A549 (cell line): ENCODE data around the gene POLRMT. TPM values are rescaled to one million over a fixed set of nuclear protein-coding genes. Genes with fewer than 3 reads are reported as not detected.

Source experiments
- ATAC-seq, 2 experiments: fragments of 200-7000 bp in 1 of 2; fragments of >200 bp in 1 of 2; cut with Nextera tagmentation in 1 of 2; cut with Tn5 transposase in 1 of 2; 3 replicates each; pipeline versions ENCODE4 v1.8.0 to v1.9.1; 2018 to 2020; ENCODE audit warnings: mild to moderate bottlenecking in 1 of 2, moderate library complexity in 1 of 2
- CTCF ChIA-PET: fragments of 300-600 bp; sonication (Branson Sonifier 250); formaldehyde crosslinking; extraction: SDS; loops from one replicate; lab custom pipeline; 2021; ENCODE audit warnings: antibody characterized with exemption, inconsistent platforms; lab: Yijun Ruan, JAX
- POLR2A ChIA-PET: fragments of 350-600 bp; formaldehyde crosslinking; extraction: SDS; loops from one replicate; lab custom pipeline; 2021; ENCODE audit warnings: antibody characterized with exemption, inconsistent platforms; lab: Yijun Ruan, JAX
- DNase-seq, 2 experiments: peaks; one replicate each; pipeline versions ENCODE4 v3.0.0 to v3.0.0-alpha.2; 2011 to 2016; ENCODE audit warnings: low read depth in 1 of 2, low spot score in 1 of 2
- FAIRE-seq: peaks from 2 replicates; lab custom pipeline; 2011; peaks lifted over from hg19 to GRCh38; lab: Jason Lieb, UNC
- H3K27ac ChIP-seq, 2 experiments: fragments of >200 bp; sonication (Bioruptor Twin); formaldehyde crosslinking; 3 replicates each; pipeline ENCODE4 v1.5.1; 2016 to 2017
- H3K4me1 ChIP-seq: fragments of >200 bp; sonication (Bioruptor Twin); formaldehyde crosslinking; 3 replicates; pipeline ENCODE4 v1.6.1; 2016
- H3K4me2 ChIP-seq: fragments of >200 bp; sonication (Bioruptor Twin); formaldehyde crosslinking; 3 replicates; pipeline ENCODE4 v1.6.1; 2016
- H3K4me3 ChIP-seq: fragments of >200 bp; sonication (Bioruptor Twin); formaldehyde crosslinking; 3 replicates; pipeline ENCODE4 v1.5.1; 2016
- H3K9me3 ChIP-seq: fragments of >200 bp; sonication (Bioruptor Twin); formaldehyde crosslinking; 3 replicates; pipeline ENCODE4 v1.6.1; 2016
- BCL3 ChIP-seq: fragments of >200 bp; sonication (Bioruptor Twin); formaldehyde crosslinking; IDR thresholded peaks from 3 replicates; pipeline ENCODE4 v1.6.1; 2016
- BHLHE40 ChIP-seq: IDR thresholded peaks from 2 replicates; pipeline ENCODE4 v1.6.1; 2012; ENCODE audit warnings: low read depth, low read length, inconsistent platforms
- CBX2 ChIP-seq: fragments of 200-600 bp; sonication (generic); IDR thresholded peaks from 2 replicates; pipeline ENCODE4 v1.6.1; 2016; ENCODE audit warnings: low read depth, mild to moderate bottlenecking, borderline replicate concordance
- CHD4 ChIP-seq: fragments of 200-600 bp; sonication (generic); IDR thresholded peaks from 2 replicates; pipeline ENCODE4 v1.6.1; 2016; ENCODE audit warnings: antibody characterized with exemption, mild to moderate bottlenecking, borderline replicate concordance
- E2F6 ChIP-seq: IDR thresholded peaks from 2 replicates; pipeline ENCODE4 v1.6.1; 2012; ENCODE audit warnings: low read depth, borderline replicate concordance
- EP300 ChIP-seq, 2 experiments: fragments of >200 bp; sonication (Bioruptor Twin); formaldehyde crosslinking; IDR thresholded peaks; 2 replicates in 1 of 2; 3 replicates in 1 of 2; pipeline ENCODE4 v1.6.1; 2016 to 2017
- FOSB ChIP-seq: fragments of 250-450 bp; sonication (Bioruptor Pico); IDR thresholded peaks from 2 replicates; pipeline ENCODE4 v1.5.0; 2020; ENCODE audit warnings: mild to moderate bottlenecking, moderate library complexity
- FOSL2 ChIP-seq, 2 experiments: fragments of 450-650 bp in 1 of 2; fragments of >200 bp in 1 of 2; sonication (Bioruptor Twin) in 1 of 2; formaldehyde crosslinking; IDR thresholded peaks; 2 replicates each; pipeline versions ENCODE4 v1.5.0 to v1.6.1; 2016 to 2020; ENCODE audit warnings: mild to moderate bottlenecking in 1 of 2, moderate library complexity in 1 of 2
- HDAC2 ChIP-seq: fragments of 200-600 bp; sonication (generic); IDR thresholded peaks from 2 replicates; pipeline ENCODE4 v1.6.1; 2016
- HES2 ChIP-seq: fragments of >200 bp; sonication (Bioruptor Twin); formaldehyde crosslinking; IDR thresholded peaks from 2 replicates; pipeline ENCODE4 v1.6.1; 2016
- HOXA7 ChIP-seq: fragments of 250-450 bp; sonication (Bioruptor Pico); IDR thresholded peaks from 2 replicates; pipeline ENCODE4 v1.5.0; 2020; ENCODE audit warnings: mild to moderate bottlenecking, moderate library complexity
- HOXB13 ChIP-seq: fragments of 250-450 bp; sonication (Bioruptor Pico); IDR thresholded peaks from 2 replicates; pipeline ENCODE4 v1.5.0; 2020; ENCODE audit warnings: low read depth, mild to moderate bottlenecking, moderate library complexity
- HOXB5 ChIP-seq: fragments of 250-450 bp; sonication (Bioruptor Pico); IDR thresholded peaks from 2 replicates; pipeline ENCODE4 v1.5.0; 2020; ENCODE audit warnings: mild to moderate bottlenecking, moderate library complexity
- JUN ChIP-seq, 2 experiments: fragments of >200 bp; sonication (Bioruptor Twin); formaldehyde crosslinking; IDR thresholded peaks; 2 replicates in 1 of 2; 3 replicates in 1 of 2; pipeline ENCODE4 v1.6.1; 2016 to 2017
- JUNB ChIP-seq: fragments of >200 bp; sonication (Bioruptor Twin); formaldehyde crosslinking; IDR thresholded peaks from 2 replicates; pipeline ENCODE4 v1.6.1; 2016
- MAX ChIP-seq: IDR thresholded peaks from 2 replicates; pipeline ENCODE4 v1.6.1; 2012
- MYC ChIP-seq: IDR thresholded peaks from 2 replicates; pipeline ENCODE4 v1.6.1; 2012; ENCODE audit warnings: mild to moderate bottlenecking, inconsistent platforms, low read length, improper control_type of control experiment, borderline replicate concordance
- PBX3 ChIP-seq: IDR thresholded peaks from 2 replicates; pipeline ENCODE4 v1.6.1; 2012
- PHF8 ChIP-seq: fragments of 200-600 bp; sonication (generic); IDR thresholded peaks from 2 replicates; pipeline ENCODE4 v1.6.1; 2016; ENCODE audit warnings: low read depth, mild to moderate bottlenecking, antibody characterized with exemption, moderate library complexity, borderline replicate concordance
- POLR2A ChIP-seq: IDR thresholded peaks from 2 replicates; pipeline ENCODE4 v1.6.1; 2012; ENCODE audit warnings: mild to moderate bottlenecking, low read length
- RARB ChIP-seq: fragments of 250-450 bp; sonication (Bioruptor Pico); IDR thresholded peaks from 2 replicates; pipeline ENCODE4 v1.8.0; 2021; ENCODE audit warnings: mild to moderate bottlenecking, moderate library complexity
- SMC3 ChIP-seq: fragments of >200 bp; sonication (Bioruptor Twin); formaldehyde crosslinking; IDR thresholded peaks from 3 replicates; pipeline ENCODE4 v1.6.1; 2018; ENCODE audit warnings: inconsistent platforms
- TFCP2L1 ChIP-seq: fragments of 250-450 bp; sonication (Bioruptor Pico); IDR thresholded peaks from 2 replicates; pipeline ENCODE4 v1.5.0; 2021; ENCODE audit warnings: mild to moderate bottlenecking
- ZC3H11A ChIP-seq: fragments of 450-650 bp; IDR thresholded peaks from 2 replicates; pipeline ENCODE4 v1.6.1; 2014; ENCODE audit warnings: antibody characterized with exemption, mild to moderate bottlenecking
- ZFP36 ChIP-seq: fragments of 450-650 bp; IDR thresholded peaks from 2 replicates; pipeline ENCODE4 v1.6.1; 2014; ENCODE audit warnings: borderline replicate concordance; ENCODE audit not compliant: partially characterized antibody
- ZSCAN20 ChIP-seq: fragments of 250-450 bp; sonication (Bioruptor Pico); IDR thresholded peaks from 2 replicates; pipeline ENCODE4 v1.8.0; 2022; ENCODE audit warnings: mild to moderate bottlenecking, moderate library complexity
- WGBS: methylation state at CpG from one replicate; pipeline ENCODE4 v1.1.6; 2017; ENCODE audit errors: missing lambda C conversion rate; 5-methylcytosine and 5-hydroxymethylcytosine counted together
- polyA plus RNA-seq, 4 experiments: library from polyadenylated mRNA; depleted of rRNA in 3 of 4; stranded (reverse); fragments of >200 nt; fragmentation: RNase III in 1 of 4; extraction: RNeasy Plus Mini Kit Qiagen cat#74134 plus additional on column Dnase treatment in 1 of 4; gene quantifications; 2 replicates in 3 of 4; 3 replicates in 1 of 4; pipeline ENCODE4 v1.2.3, GENCODE V29; 2011 to 2017

Gene POLRMT
- polyA plus RNA-seq, 2 of the 4 experiments (the other 2 are of a cell fraction) = 41.9 to 68.8 TPM

GRCh38 chr19:677201-677600 is 43.9 kb upstream of the POLRMT start:
- no peak for FAIRE-seq
- WGBS = no CpG with 5 or more reads among the region's 15 CpGs
- no peaks in the 10 kb centered on the region for H3K9me3 ChIP-seq
- peaks cover 26% of the 10 kb centered on the region for H3K4me1 ChIP-seq
- peak overlapping the region; percentile 99 for H3K27ac ChIP-seq
- peak overlapping the region; percentile 64 for H3K4me3 ChIP-seq
- no peak for TF ChIP-seq SMC3
- TF ChIP-seq E2F6 = peak; percentile 63; the same call in 1 of the 2 replicates
- TF ChIP-seq ZSCAN20 (CRISPR knock-in tag) = no peak
- peak; percentile 56 for TF ChIP-seq ZFP36
- TF ChIP-seq PHF8 = no peak
- 0 out of 2 replicates have a peak, but pooled peaks have one; percentile 13 for TF ChIP-seq BHLHE40
- no peak for TF ChIP-seq ZC3H11A
- TF ChIP-seq JUNB = peak; percentile 20; the same call in 1 of the 2 replicates
- TF ChIP-seq FOSL2 (IDR thresholded peaks at IDR 0.05) = peak; percentile 30; the same call in 1 of the 2 replicates
- peak; percentile 77 for TF ChIP-seq FOSL2 (CRISPR knock-in tag; IDR thresholded peaks at IDR 0.05)
- TF ChIP-seq HDAC2 = no peak
- TF ChIP-seq HES2 = no peak
- peak; percentile 57; the same call in 1 of the 2 replicates for TF ChIP-seq MYC
- TF ChIP-seq MAX = peak; percentile 87
- peak; percentile 6 to 34; a peak in 3 of 5 replicates for TF ChIP-seq JUN (IDR thresholded peaks at IDR 0.05)
- TF ChIP-seq EP300 (IDR thresholded peaks at IDR 0.05) = peak in 1 of 2 experiments; percentile 71; a peak in 1 of 5 replicates
- TF ChIP-seq, all 56 proteins: peak for 9
- H3K4me2 ChIP-seq = peak overlapping the region; percentile 77
- ChIA-PET CTCF (interaction anchor here (0.9 to 1.3 kb wide), 5 partner anchors 52 to 93 kb away, joined by 3 to 5 read pairs (median 3); no protein-coding TSS in a partner anchor), POLR2A (interaction anchor here (1.2 to 2.8 kb wide), 4 partner anchors 14 to 106 kb away, joined by 5 to 26 read pairs (median 9); partner anchors contain the start of gene RNF126)
- peak; percentile 32 to 65 for ATAC-seq
- peak; percentile 61 to 86 for DNase-seq

GRCh38 chr19:676339-677105 is 43.2 kb upstream of the POLRMT start, which contains the start of gene FSTL3:
FSTL3 (plus strand) TSS chr19:676392; CDS start chr19:676424, 32 bp downstream.
- 0% methylated on average over 6 of the region's 63 CpGs for WGBS
- CTCF ChIA-PET = interaction anchor here (0.6 to 1.8 kb wide), 7 partner anchors 33 to 92 kb away, joined by 3 to 7 read pairs (median 3); no protein-coding TSS in a partner anchor
- DNase-seq (peak; percentile 28 to 55), ATAC-seq (peak; percentile 2 to 9; a peak in 3 of 6 replicates), FAIRE-seq (no peak)
- Histone ChIP-seq H3K4me2 (peak within 1 kb of the TSS; percentile 77), H3K27ac (peak within 1 kb of the TSS; percentile 99), H3K9me3 (no peaks in the 10 kb centered on the region), H3K4me1 (peaks cover 26% of the 10 kb centered on the region), H3K4me3 (peak within 1 kb of the TSS; percentile 64)
- POLR2A ChIA-PET = interaction anchor here (0.7 to 2.8 kb wide), 5 partner anchors 13 to 105 kb away, joined by 3 to 26 read pairs (median 8); partner anchors contain the start of gene RNF126
- TF ChIP-seq PHF8 (peak; percentile 20; the same call in 1 of the 2 replicates), JUN (IDR thresholded peaks at IDR 0.05) (peak; percentile 22 to 70; a peak in 3 of 5 replicates), E2F6 (no peak; the same call in 1 of the 2 replicates), RARB (CRISPR knock-in tag) (peak; percentile 74; the same call in 1 of the 2 replicates), PBX3 (no peak), HOXB5 (CRISPR knock-in tag) (peak; percentile 52; the same call in 1 of the 2 replicates), MAX (peak; percentile 15; the same call in 1 of the 2 replicates), HOXA7 (CRISPR knock-in tag) (0 out of 2 replicates have a peak, but pooled peaks have one; percentile 66), FOSB (CRISPR knock-in tag) (peak; percentile 58; the same call in 1 of the 2 replicates), CHD4 (no peak), BCL3 (peak; percentile 79), CBX2 (no peak), POLR2A (peak; percentile 88), HOXB13 (CRISPR knock-in tag) (no peak), TFCP2L1 (peak; percentile 87)
